NCI-H1105 treated with DMSO at 0.1 percent for 48 hours (cell line): ENCODE measurements around the gene POU2F1.
"Not testable (repeated sequence)": the region's sequence is repeated elsewhere in the genome, so short reads cannot be mapped to it uniquely, and the experiment has no call there.

Experiments
- DNase-seq: peaks from one replicate; lab custom pipeline; 2025; lab: John Stamatoyannopoulos, UW

Gene POU2F1

DNA sequence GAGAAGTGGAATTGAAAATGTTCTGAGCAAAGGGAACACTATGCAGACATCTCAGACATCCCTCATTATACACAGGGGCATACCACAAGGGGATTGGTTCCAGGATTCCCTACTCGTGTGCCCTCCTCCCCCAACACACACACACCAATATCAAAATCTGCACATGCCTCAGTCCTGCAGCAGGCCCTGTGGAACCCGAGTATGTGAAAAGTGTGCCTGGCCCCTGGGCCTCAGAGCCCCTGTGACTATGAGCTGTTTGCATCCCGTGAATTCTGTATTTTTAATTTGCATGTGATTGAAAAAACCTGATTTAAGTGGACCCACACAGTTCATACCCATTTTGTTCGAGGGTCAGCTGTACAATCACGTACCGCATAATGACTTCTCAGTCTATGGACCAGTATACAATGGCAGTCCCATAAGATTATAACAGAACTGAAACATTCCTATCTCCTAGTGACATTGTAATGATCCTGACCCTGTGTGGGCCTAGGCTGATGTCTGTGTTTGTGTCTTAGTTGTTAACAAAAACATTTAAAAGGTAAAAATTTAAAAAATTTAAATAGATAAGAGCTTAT lies 11.3 kb downstream of the POU2F1 start:
- DNase-seq, result no peak

DNA sequence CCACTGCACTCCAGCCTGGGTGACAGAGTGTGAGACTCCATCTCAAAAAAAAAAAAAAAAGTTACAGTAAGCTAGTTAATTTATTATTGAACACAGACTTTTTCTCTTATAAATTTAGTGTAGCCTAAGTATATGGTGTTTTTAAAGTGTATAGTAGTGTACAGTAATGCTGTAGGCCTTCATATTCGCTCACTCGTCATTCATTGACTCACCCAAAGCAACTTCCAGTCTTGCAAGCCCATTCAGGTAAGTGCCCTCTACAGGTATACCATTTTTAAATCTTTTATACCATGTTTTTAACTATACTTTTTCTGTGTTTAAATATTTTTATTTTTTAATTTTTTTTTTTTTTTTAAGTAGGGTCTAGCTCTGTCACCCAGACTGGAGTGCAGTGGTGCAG lies 12.1 kb downstream of the POU2F1 start:
- no peak for DNase-seq

DNA sequence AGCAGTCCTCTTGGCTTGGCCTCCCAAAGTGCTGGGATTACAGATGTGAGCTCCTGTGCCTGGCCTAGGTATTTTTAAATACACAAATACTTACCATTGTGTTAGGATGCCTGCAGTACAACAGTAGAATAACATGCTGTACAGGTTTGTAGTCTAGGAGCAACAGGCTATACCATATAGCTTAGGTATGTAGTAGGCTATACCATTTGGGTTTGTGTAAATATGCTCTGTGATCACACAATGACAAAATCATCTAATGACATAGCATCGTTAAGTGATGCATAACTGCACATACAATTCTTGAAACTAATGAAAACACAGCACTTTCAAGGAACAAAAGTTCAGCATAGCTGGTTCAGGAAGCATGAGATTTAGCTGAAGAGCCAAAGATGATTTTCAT lies 12.7 kb downstream of the POU2F1 start:
- DNase-seq, result no peak

DNA sequence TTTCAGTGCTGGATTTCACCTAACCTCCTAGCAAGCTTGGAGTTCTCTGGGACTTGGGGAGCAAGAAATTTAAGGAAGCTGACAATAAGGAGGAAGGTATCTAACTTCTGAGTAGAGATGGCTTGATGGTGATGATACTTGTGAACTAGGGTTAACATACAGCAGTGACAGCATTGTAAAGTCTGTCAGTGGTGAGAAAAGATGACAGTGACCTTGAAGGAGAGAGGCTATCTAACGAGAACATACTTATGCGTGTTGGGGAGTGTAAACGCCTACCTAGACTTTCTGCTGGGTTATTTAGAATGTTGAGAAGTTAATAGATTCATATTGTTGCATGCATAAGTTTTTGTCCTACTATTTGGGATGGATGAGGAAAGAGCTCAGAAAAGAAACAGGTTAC lies 16.3 kb downstream of the POU2F1 start:
- no peak for DNase-seq

DNA sequence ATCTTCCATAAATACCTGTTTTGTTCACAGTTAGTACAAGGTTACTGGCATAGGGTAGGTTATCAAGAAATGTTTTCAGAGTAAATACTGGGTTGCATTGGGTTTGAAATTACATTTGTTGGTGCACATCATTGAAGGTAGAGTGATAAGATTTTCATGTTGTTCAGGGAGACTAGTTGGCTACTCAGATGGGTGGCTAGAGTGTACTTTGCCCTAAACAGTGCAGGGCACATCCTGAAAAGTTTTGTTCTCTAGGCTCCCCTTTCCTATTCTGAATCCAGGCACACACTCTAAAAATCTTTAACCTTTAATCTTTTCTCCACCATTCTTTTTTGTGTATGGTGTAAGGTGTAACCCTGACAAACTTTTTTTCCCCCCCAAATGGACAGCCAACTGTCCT lies 18.0 kb downstream of the POU2F1 start:
- no peak for DNase-seq

DNA sequence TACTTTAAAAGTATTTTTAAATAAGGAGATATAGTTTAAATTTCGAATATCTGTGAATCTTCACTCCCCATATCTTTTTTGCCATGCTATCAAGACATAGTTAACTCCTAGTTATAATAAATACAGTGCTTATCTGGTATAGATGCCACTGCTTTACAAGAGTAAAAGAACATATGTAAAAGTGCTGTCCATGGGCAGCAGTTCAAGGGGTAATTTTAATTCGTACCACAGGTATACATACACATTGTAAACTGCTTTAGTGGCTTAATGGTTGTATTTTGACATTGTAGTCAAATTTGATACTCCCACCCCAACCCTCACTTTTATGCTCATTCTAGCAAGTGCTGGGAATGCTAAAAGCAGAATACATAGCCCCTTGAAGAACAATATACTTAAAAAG lies 18.6 kb downstream of the POU2F1 start:
- DNase-seq, result no peak

DNA sequence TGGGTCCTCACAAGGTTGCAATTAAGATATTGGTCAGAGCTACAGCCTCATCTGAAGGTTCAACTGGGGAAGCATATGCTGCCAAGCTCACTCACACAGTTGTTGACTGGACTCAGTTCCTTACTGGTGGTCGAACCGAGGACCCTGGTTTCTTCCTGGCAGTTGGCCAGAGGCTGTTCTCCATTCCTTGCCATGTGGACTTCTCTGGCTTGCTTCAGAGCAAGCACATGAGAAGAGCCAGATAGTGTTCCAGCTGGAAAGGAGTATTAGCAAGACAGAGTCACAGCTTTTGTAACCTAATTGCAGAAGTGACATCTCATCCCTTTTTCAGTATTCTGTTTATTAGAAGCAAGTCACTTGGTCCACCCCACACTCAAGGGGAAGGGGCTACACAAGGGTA lies 23.6 kb downstream of the POU2F1 start:
- DNase-seq, result no peak

DNA sequence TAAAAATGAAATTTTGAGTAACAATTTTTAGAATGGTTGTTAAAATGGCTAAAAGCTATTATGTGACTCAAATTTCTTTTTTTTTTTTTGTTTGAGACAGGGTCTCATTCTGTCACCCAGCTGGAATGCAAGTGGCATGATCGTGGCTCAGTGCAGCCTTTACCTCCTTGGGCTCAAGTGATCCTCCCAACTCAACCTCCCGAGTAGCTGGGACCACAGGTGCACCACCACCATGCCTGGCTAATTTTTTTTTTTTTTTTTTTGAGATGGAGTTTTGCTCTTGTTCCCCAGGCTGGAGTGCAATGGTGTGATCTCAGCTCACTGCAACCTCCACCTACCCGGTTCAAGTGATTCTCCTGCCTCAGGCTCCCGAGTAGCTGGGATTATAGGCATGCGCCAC lies 24.5 kb downstream of the POU2F1 start:
- DNase-seq, result not testable (repeated sequence)

DNA sequence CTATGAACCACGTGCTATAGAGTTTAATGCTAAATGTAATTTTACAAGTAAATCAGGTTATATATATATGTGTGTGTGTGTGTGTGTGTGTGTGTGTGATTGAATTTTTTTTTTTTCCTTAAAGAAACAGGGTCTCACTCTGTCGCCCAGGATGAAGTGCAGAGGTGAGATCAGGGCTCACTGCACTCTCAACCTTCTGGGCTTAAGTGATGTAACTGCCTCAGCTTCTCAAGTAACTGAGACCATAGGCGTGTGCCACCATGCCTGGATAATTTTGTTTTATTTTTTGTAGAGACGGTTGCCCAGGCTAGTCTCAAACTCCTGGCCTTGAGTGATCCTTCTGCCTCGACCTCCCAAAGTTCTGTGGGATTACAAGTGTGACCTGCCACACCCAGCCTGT lies 26.3 kb downstream of the POU2F1 start:
- no peak for DNase-seq

DNA sequence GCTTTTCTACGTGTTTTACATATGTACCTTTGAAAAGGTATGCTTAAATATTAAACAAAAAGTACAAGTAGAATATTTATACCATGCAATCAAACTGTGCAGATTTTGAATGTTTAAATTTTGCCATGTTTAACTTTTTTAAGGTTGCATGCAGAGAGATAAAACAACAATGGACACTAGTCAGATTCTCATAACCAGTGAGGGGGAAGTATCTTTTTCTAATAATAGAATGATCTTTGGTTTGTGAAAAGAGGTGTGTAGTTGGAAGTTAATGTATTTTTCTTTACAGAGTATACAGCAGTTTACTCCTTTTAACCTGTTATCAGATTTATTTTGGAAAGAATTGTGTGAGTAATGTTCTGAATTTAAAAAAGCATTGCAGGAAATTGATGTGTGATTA lies 27.1 kb downstream of the POU2F1 start:
- DNase-seq, result no peak

DNA sequence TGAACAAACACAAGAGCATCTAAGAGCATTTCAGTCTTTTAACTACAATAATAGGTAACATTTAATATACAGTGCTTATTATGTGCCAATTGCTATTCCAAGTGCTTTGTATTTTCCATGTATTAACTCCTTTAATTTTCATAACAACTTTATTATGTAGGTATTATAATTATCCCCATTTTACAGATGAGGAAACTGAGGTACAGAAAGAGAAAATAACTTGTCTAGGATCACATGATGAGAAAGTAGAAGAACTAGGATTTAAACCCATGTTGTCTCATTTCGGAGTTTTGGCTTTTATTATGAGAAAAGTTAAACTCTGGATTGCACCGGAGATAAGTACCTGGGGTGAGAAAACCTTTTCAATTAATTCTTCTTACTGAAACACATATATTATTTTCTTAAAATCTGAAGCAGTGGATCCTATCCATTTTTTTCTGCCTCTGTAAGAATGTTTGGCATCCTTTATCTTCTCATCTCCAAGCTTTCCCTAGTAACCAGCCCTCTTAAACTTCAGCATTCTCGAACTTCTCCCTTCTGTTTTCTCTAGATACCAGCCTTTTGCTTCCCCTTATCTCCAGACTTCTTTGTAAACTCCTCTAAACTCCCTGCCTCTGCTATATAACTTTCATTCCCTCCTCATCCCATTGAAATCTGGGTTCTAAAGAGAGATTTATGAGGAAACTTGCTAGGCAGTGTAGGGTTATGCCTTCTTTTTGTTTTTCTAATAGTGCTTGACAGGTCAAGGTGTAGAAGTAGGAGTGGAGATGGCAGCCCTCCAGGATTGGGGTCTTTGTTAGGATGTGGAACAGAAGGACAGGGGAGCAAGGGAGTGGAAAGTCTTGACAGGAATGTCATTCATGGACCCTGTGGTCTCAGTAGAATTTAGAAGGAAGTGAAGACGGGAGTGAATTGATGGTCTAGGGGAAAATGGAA lies 28.3 kb downstream of the POU2F1 start:
- no peak for DNase-seq

DNA sequence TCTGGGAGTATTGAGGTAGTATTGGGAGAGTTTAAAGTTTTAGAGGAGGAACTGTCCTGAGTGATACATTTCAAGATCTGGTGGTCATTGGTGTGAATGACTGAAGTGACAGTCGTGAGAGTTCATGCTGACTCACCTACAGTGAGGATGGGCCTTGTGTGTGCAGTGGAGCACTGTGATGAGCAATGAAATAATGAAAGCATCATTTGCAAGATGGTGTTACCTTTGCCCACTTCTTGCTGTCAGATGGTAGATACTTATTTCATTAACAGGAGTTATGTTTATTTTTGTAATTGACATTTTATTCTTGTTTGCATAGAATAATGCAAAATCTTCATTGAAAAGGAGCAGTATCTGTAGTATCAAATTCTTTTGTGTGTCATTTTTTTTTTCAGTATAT lies 29.0 kb downstream of the POU2F1 start:
- DNase-seq, result no peak

DNA sequence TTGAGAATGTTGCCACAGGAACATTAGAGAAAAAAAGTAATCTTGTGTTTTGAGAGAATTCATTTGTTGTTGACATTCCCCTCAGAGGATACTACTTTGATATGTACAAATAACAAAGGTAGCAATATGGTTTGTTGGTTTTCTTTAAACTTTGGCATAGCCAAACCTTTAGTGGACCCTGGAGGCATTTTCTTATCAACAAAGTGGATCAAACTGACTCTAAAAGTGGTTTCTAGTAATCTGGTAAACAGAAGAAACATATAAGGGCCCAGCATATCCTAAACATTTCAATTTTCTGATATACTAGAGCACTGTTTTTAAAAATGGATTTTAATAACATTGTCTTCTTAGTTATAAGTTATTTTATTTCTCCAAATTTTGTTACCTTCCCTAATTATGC lies 29.8 kb downstream of the POU2F1 start:
- no peak for DNase-seq

DNA sequence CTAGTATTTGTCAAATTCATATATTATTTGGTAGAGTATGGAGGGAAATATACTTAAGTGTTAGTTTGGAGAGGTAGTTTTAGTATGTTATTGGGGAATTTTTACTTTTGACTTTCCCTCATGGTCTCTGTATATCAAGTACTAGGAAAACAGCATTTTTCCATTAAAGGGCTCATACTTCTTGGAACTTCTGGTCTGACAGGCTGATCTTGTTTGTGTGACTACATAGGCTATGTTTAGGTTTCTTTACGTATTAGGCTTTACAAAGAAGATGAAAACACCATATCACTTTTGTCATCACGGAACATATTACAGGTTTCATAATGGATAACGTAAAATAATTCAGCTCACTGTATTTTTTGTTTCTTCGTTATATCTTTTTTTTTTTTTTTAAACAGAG lies 30.8 kb downstream of the POU2F1 start:
- DNase-seq, result no peak

DNA sequence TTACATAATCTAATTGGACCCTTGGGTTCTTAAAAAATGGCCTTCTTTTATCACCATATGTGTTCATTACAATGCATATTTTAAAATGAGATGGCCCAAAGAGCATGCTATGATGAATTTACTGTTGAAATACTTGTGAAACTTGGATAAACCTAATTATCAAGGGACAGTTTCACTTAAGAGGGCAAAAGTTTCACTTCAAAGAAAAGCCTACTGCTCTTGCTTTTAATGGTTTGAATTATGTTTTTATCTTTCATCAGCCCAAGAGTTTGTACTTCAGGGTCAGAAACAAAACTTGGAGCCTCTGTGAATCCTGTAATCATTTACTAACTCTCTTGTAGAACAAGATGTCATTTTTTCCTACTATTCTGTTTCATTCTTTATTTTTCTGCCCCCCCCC lies 32.3 kb downstream of the POU2F1 start:
- no peak for DNase-seq

DNA sequence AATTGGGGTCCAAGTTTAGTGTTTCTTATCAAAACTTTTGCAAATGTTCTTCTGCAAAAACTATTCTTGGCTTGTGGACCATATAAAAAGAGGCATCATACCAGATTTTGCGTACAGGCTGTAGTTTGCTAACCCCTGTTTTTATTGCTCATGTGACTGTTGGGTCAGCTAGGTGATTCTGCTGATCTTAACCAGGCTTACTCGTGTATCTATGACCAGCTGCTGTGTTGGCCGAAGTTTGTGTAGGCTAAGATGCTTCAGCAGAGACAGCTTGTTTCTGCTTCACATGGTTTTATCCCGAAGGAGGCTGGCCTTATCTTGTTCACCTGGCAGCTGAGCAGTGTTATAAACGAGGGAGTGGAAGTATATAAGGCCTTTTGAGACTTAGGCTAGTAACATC lies 38.2 kb downstream of the POU2F1 start:
- DNase-seq, result no peak

DNA sequence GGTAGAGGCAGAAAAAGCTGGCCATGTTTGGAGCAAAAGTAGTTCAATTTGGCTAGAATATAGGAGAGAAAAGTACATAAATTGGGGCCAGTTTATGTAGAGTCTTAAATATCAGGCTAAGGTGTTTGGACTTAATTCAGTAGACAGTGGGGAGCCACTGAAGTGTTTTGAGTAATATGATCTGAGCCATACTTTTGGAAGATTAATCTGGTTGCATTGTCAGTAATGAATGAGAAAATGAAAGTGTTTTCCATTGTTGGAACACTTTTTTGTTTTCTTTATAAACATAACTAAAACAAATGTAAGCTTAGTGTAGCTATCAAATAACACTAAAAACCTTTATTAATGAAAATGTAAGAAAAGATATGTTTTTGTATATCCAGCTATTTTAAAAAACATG lies 42.1 kb downstream of the POU2F1 start:
- peak; percentile 47 for DNase-seq

DNA sequence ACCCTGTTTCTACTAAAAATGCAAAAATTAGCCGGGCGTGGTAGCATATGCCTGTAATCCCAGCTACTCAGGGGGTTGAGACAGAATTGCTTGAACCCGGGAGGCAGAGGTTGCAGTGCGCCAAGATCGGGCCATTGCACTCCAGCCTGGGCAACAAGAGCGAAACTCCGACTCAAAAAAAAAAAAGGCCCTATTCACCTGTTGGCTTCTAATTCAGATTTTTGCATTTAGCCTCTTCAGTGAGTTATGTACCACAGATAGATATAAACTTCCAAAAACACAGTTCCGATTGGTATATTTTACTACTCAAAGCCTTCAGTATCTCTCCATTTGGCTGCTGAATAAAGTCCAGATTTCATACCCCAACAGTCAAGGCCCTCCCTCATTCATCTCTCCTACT lies 42.7 kb downstream of the POU2F1 start:
- no peak for DNase-seq

DNA sequence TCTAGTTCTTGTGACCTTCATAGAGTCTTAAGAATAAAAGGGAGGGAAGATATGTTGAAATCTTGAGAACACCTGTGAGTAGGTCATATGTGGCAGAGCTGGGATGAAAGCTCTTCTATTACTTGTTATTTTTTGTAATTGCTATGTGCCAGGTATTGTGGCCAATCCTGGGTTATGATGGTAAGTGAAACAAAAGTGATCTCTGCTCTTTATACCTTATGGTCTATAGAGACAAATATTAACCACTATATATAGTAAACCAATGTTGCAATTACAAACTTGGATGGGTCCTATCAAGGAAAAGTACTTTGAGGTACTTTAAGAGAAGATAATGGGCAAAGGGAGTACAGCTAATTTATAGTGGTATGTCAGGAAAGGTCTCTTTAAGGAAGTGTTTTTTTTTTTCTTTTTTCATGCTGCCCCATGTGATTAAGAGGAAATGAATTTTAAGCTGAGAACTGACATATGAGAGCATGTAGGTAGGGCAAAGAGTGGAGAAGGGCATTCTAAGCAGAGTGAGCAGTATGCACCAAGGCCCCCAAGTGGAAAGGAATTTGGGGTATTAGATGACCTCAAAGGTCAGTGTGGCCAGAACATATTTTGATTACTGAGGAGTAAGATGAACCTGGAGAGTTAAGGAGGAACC lies 43.3 kb downstream of the POU2F1 start:
- DNase-seq, result no peak

DNA sequence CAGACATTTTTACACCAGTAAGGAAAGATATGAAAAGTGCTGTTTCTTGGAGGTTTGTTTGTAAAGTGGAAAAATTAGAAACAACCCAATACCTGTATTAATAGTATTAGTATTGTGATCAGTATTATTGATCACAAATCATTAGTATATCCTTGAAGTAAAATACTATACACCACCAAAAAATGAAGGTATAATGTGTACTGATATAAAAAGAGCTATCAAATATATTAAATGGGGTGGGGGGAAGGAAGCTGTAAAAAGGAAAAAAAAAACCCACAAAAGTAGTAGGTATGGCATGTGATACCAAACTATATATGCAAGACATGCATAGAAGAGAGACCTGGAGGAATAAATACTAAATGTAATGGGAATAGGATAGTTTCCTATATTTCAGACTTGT lies 46.3 kb downstream of the POU2F1 start:
- DNase-seq, result no peak

DNA sequence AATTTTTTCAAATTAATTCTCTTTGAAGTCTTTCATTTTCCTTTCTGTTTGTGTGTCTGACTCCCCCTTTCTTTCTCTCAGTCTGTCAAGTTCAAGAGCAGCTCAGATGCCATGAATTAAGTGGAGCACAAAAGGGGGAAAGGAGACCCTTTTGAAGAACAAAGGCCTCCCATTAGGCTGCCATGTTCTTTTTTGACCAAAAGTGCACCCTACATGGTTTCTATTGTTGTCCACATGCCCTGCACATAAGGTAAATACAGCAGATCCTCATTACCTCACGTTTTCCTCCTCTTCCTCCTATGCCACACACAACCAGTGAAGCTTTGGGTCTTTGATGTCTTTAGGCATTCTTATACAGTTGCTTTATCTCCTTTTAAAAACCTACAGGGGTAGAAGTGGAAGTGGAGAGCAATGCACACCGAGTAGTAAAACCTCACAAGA lies 47.7 kb downstream of the POU2F1 start:
- no peak for DNase-seq

DNA sequence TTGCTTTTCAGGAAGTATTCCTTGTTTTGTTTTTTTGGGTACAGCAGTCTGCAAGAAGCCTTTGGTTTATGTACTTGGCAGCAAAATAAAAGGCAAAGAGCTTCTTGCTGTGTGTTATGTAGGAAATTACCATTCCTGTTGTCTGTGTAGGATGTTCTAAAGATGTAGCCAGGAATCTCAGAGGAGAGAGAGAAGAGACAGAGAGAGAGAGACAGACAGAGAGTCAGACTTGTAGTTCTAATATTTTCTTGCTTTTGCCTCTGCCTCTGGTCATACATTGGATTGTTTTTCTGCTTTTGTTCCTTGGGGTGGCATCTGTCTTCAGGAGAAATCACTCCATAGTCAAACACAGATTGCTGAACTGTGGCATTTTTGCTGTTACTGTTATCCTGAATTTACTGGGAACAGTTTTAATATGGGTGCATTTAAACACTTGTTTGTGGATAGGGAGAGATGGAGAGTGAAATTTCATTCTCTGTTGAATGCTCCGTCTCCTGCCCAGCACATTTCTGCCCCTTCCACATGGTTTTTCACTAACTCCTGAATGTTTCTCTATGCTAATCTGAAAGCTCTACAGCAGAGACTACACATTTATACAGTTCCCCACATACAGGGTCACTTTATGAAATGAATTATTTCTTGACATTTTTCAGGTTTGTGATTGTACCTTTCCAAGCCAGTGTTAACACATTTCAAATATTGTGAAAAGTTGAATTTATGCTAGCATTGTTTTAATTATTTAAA lies 49.8 kb downstream of the POU2F1 start:
- no peak for DNase-seq
